Measurements from ENCODE around the gene DYRK1A.

DNA sequence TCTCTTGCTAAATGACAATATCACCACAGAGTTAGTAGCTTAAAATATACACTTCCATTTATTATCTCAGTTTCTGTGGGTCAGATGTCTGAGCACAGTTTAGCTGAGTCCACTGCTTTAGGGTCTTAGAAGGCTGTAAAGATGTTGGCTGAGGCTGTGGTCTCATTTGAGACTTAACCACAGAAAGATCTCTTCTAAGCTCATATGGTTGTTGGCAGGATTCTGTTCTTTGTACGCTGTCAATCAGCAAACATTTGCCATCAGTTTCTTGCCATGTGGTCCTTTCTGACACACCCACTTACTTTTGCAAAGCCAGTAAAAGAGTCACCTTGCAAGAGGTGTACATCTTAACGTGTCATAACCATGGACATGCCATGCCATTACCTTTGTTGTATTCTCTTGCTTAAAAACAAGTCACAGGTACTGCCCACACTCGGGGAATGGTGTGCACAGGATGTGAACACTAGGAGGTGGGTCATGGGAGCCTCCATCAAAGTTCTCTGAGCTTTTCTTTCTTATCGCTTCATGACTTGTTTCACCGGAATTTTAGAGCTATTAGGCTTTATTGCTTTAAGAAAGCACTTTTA, 18.7 kb downstream of the DYRK1A start:
- TF ChIP-seq, protein P1, sequence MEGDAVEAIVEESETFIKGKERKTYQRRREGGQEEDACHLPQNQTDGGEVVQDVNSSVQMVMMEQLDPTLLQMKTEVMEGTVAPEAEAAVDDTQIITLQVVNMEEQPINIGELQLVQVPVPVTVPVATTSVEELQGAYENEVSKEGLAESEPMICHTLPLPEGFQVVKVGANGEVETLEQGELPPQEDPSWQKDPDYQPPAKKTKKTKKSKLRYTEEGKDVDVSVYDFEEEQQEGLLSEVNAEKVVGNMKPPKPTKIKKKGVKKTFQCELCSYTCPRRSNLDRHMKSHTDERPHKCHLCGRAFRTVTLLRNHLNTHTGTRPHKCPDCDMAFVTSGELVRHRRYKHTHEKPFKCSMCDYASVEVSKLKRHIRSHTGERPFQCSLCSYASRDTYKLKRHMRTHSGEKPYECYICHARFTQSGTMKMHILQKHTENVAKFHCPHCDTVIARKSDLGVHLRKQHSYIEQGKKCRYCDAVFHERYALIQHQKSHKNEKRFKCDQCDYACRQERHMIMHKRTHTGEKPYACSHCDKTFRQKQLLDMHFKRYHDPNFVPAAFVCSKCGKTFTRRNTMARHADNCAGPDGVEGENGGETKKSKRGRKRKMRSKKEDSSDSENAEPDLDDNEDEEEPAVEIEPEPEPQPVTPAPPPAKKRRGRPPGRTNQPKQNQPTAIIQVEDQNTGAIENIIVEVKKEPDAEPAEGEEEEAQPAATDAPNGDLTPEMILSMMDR (IDR thresholded peaks at IDR 0.05; ENCODE audit: poor library complexity, severe bottlenecking): no peak
- TF ChIP-seq MXI1 (conservative IDR thresholded peaks at IDR 0.05; ENCODE audit: poor library complexity, severe bottlenecking): no peak
- no peak for TF ChIP-seq POLR2AphosphoS5 (IDR thresholded peaks at IDR 0.05)
